Measurements from ENCODE around the gene MDM2. TPM values are rescaled to one million over a fixed set of nuclear protein-coding genes. Genes with fewer than 3 reads are reported as not detected.
A peak's percentile ranks its signal among the peaks of the same experiment; 100 is the strongest.

MDM2 gene
- total RNA-seq, 1 donor from 2014 or later = 153 TPM

- H3K27me3 Mint-ChIP-seq = no peaks in the 10 kb centered on the region
- no peak overlapping the region for H3K4me3 Mint-ChIP-seq (ENCODE audit: low read depth)
- H3K9me3 Mint-ChIP-seq (ENCODE audit: low read depth) = no peaks in the 10 kb centered on the region
- DNase-seq (ENCODE audit: low spot score, unreplicated experiment) = no peak
- H3K4me1 Mint-ChIP-seq (ENCODE audit: low read depth) = no peaks in the 10 kb centered on the region
- peaks cover 38% of the 10 kb centered on the region for H3K36me3 Mint-ChIP-seq (ENCODE audit: insufficient read depth)
- TF ChIP-seq, protein P1, sequence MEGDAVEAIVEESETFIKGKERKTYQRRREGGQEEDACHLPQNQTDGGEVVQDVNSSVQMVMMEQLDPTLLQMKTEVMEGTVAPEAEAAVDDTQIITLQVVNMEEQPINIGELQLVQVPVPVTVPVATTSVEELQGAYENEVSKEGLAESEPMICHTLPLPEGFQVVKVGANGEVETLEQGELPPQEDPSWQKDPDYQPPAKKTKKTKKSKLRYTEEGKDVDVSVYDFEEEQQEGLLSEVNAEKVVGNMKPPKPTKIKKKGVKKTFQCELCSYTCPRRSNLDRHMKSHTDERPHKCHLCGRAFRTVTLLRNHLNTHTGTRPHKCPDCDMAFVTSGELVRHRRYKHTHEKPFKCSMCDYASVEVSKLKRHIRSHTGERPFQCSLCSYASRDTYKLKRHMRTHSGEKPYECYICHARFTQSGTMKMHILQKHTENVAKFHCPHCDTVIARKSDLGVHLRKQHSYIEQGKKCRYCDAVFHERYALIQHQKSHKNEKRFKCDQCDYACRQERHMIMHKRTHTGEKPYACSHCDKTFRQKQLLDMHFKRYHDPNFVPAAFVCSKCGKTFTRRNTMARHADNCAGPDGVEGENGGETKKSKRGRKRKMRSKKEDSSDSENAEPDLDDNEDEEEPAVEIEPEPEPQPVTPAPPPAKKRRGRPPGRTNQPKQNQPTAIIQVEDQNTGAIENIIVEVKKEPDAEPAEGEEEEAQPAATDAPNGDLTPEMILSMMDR (IDR thresholded peaks at IDR 0.05; ENCODE audit: unreplicated experiment) = no peak
- H3K27ac Mint-ChIP-seq = peak overlapping the region; percentile 29
These were observed 20.1 kb downstream of the MDM2 start for GRCh38 chr12:68827895-68828671.

GRCh38 chr12:68828672-68829068, 20.7 kb downstream of the MDM2 start:
- peaks cover 35% of the 10 kb centered on the region for H3K36me3 Mint-ChIP-seq (ENCODE audit: insufficient read depth)
- no peaks in the 10 kb centered on the region for H3K9me3 Mint-ChIP-seq (ENCODE audit: low read depth)
- H3K27ac Mint-ChIP-seq = peak overlapping the region; percentile 19
- no peaks in the 10 kb centered on the region for H3K4me1 Mint-ChIP-seq (ENCODE audit: low read depth)
- no peaks in the 10 kb centered on the region for H3K27me3 Mint-ChIP-seq
- TF ChIP-seq, protein P1 (IDR thresholded peaks at IDR 0.05; ENCODE audit: unreplicated experiment) = no peak
- DNase-seq (ENCODE audit: low spot score, unreplicated experiment) = no peak
- no peak overlapping the region for H3K4me3 Mint-ChIP-seq (ENCODE audit: low read depth)

- Mint-ChIP-seq H3K36me3 (ENCODE audit: insufficient read depth) (peaks cover 25% of the 10 kb centered on the region), H3K9me3 (ENCODE audit: low read depth) (no peaks in the 10 kb centered on the region)
- DNase-seq (ENCODE audit: low spot score, unreplicated experiment) = no peak
These were observed 23.3 kb downstream of the MDM2 start for GRCh38 chr12:68831272-68831671.

DNA sequence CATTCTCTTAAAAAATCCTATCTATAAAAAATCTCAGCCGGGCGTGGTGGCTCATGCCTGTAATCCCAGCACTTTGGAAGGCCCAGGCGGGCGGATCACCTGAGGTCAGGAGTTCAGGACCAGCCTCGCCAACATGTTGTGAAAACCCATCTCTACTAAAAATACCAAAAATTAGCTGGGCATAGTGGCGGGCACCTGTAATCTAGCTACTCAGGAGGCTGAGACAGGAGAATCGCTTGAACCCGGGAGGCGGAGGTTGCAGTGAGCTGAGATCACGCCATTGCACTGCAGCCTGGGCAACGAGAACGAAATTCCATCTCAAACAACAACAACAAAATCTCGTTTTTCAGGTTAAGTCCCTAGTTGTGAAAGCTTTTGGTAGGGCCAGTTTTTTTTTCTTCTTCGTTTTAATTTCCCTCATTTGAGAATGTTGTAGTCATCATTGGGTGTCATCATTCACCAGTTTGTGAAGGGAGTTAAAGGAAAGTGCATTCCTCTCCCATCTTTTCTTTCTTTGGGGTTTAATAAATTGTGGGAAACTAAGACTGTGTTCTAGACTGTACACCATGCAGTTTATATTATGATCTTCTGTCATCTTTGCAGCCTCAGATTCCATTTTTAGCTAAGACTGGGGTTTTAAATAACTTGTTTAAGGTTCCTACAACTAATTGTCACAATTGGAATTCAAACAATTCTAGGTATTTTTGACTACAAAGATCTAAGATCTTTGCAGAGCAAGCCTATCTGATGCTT, 23.9 kb downstream of the MDM2 start:
- no peaks in the 10 kb centered on the region for H3K4me1 Mint-ChIP-seq (ENCODE audit: low read depth)
- no peak for DNase-seq (ENCODE audit: low spot score, unreplicated experiment)
- TF ChIP-seq, protein P1 (IDR thresholded peaks at IDR 0.05; ENCODE audit: unreplicated experiment) = no peak
- H3K4me3 Mint-ChIP-seq (ENCODE audit: low read depth) = no peak overlapping the region
- H3K9me3 Mint-ChIP-seq (ENCODE audit: low read depth) = no peaks in the 10 kb centered on the region
- no peaks in the 10 kb centered on the region for H3K27me3 Mint-ChIP-seq
- peak overlapping the region; percentile 62 for H3K27ac Mint-ChIP-seq
- H3K36me3 Mint-ChIP-seq (ENCODE audit: insufficient read depth) = peaks cover 27% of the 10 kb centered on the region

More at GRCh38 chr12:68831272-68831671, 23.3 kb downstream of the MDM2 start:
- no peak overlapping the region for H3K4me3 Mint-ChIP-seq (ENCODE audit: low read depth)
- TF ChIP-seq, protein P1 (IDR thresholded peaks at IDR 0.05; ENCODE audit: unreplicated experiment) = no peak
- H3K27ac Mint-ChIP-seq = no peak overlapping the region
- no peaks in the 10 kb centered on the region for H3K27me3 Mint-ChIP-seq
- H3K4me1 Mint-ChIP-seq (ENCODE audit: low read depth) = no peaks in the 10 kb centered on the region

GRCh38 chr12:68832504-68832867, 24.5 kb downstream of the MDM2 start:
- Mint-ChIP-seq H3K27ac (no peak overlapping the region), H3K4me1 (ENCODE audit: low read depth) (no peaks in the 10 kb centered on the region), H3K36me3 (ENCODE audit: insufficient read depth) (peaks cover 24% of the 10 kb centered on the region), H3K27me3 (no peaks in the 10 kb centered on the region), H3K9me3 (ENCODE audit: low read depth) (no peaks in the 10 kb centered on the region), H3K4me3 (ENCODE audit: low read depth) (no peak overlapping the region)
- TF ChIP-seq, protein P1 (IDR thresholded peaks at IDR 0.05; ENCODE audit: unreplicated experiment) = no peak
- DNase-seq (ENCODE audit: low spot score, unreplicated experiment) = no peak
